IMR-90 (cell line): ENCODE results near the gene UBA52. TPM values are rescaled to one million over a fixed set of nuclear protein-coding genes. Genes with fewer than 3 reads are reported as not detected.
A peak's percentile ranks its signal among the peaks of the same experiment; 100 is the strongest.

ENCODE experiments used
- ATAC-seq: fragments of 200-7000 bp; cut with Tn5 transposase; 2 replicates; pipeline ENCODE4 v1.9.1; 2020; ENCODE audit warnings: low read depth, mild to moderate bottlenecking, moderate library complexity
- BruUV-seq: library from RNA; stranded (reverse); fragments of 400-500 nt; replicated peaks from 2 replicates; lab custom pipeline; 2021; lab: Mats Ljungman, UMichigan
- CTCF ChIA-PET: fragments of 300-600 bp; formaldehyde crosslinking; extraction: SDS; loops from one replicate; lab custom pipeline; 2021; ENCODE audit warnings: antibody characterized with exemption; lab: Yijun Ruan, JAX
- POLR2A ChIA-PET: fragments of 300-600 bp; sonication (Branson Sonifier 250); formaldehyde crosslinking; loops from one replicate; lab custom pipeline; 2022; ENCODE audit warnings: antibody characterized with exemption; ENCODE audit not compliant: unreplicated experiment; lab: Charles Lee
- DNase-seq: peaks from one replicate; pipeline ENCODE4 v3.0.0; 2013
- H2AFZ ChIP-seq: replicated peaks from 2 replicates; pipeline ENCODE3; 2013; ENCODE audit warnings: low read length, mild to moderate bottlenecking; ENCODE audit not compliant: poor library complexity
- H2AK5ac ChIP-seq: 2 replicates; pipeline ENCODE4 v1.6.1; 2013; ENCODE audit warnings: low read depth, low read length, inconsistent platforms
- H2AK9ac ChIP-seq: replicated peaks from 2 replicates; pipeline ENCODE3; 2013; ENCODE audit warnings: mild to moderate bottlenecking, low read depth, low read length, moderate library complexity; ENCODE audit not compliant: poor library complexity
- H2BK120ac ChIP-seq: 2 replicates; pipeline ENCODE4 v1.6.1; 2013; ENCODE audit warnings: low read depth, low read length, inconsistent platforms
- H2BK15ac ChIP-seq: 3 replicates; pipeline ENCODE4 v1.6.1; 2013; ENCODE audit warnings: low read depth, low read length, inconsistent platforms
- H2BK20ac ChIP-seq: 2 replicates; pipeline ENCODE4 v1.6.1; 2013; ENCODE audit warnings: low read depth, mild to moderate bottlenecking, inconsistent platforms, low read length, moderate library complexity
- H2BK5ac ChIP-seq: 2 replicates; pipeline ENCODE4 v1.6.1; 2013; ENCODE audit warnings: mild to moderate bottlenecking, low read depth, low read length, inconsistent platforms; ENCODE audit not compliant: poor library complexity, severe bottlenecking
- H3K14ac ChIP-seq: replicated peaks from 2 replicates; pipeline ENCODE4 v1.6.1; 2013; ENCODE audit warnings: low read depth, low read length, inconsistent platforms
- H3K18ac ChIP-seq: 2 replicates; pipeline ENCODE4 v1.6.1; 2013; ENCODE audit warnings: low read depth, low read length, control low read depth
- H3K23ac ChIP-seq: 2 replicates; pipeline ENCODE4 v1.6.1; 2013; ENCODE audit warnings: low read depth, low read length, inconsistent platforms
- H3K27ac ChIP-seq: 2 replicates; pipeline ENCODE4 v1.5.1; 2013; ENCODE audit warnings: mild to moderate bottlenecking, control low read depth, low read length; ENCODE audit not compliant: insufficient read depth
- H3K27me3 ChIP-seq: 2 replicates; pipeline ENCODE4 v1.6.1; 2013; ENCODE audit warnings: low read length; ENCODE audit not compliant: control insufficient read depth, insufficient read depth
- H3K36me3 ChIP-seq: 2 replicates; pipeline ENCODE4 v1.6.1; 2013; ENCODE audit warnings: low read length, mixed read lengths; ENCODE audit not compliant: control insufficient read depth, insufficient read depth
- H3K4ac ChIP-seq: 2 replicates; pipeline ENCODE4 v1.6.1; 2013; ENCODE audit warnings: low read depth, low read length, inconsistent platforms
- H3K4me1 ChIP-seq: 2 replicates; pipeline ENCODE4 v1.6.1; 2013; ENCODE audit warnings: low read length, mixed read lengths; ENCODE audit not compliant: control insufficient read depth, insufficient read depth
- H3K4me2 ChIP-seq: 2 replicates; pipeline ENCODE4 v1.6.1; 2013; ENCODE audit warnings: low read depth, mild to moderate bottlenecking, control low read depth, low read length, moderate library complexity
- H3K4me3 ChIP-seq: 2 replicates; pipeline ENCODE4 v1.5.1; 2013; ENCODE audit warnings: low read depth, mild to moderate bottlenecking, control low read depth, low read length, moderate library complexity; ENCODE audit not compliant: insufficient read depth
- H3K56ac ChIP-seq: 2 replicates; pipeline ENCODE4 v1.6.1; 2013; ENCODE audit warnings: low read length, inconsistent platforms; ENCODE audit not compliant: insufficient read depth; ENCODE audit errors: extremely low read depth
- H3K79me1 ChIP-seq, 2 experiments: 2 replicates each; pipeline ENCODE4 v1.6.1; 2013; ENCODE audit warnings: low read length in 2 of 2, inconsistent platforms in 1 of 2, low read depth in 1 of 2
- H3K9ac ChIP-seq: 2 replicates; pipeline ENCODE4 v1.6.1; 2013; ENCODE audit warnings: low read depth, low read length, control low read depth
- H3K9me1 ChIP-seq: 2 replicates; pipeline ENCODE4 v1.6.1; 2013; ENCODE audit warnings: low read length, inconsistent platforms; ENCODE audit not compliant: insufficient read depth
- H3K9me3 ChIP-seq: 2 replicates; pipeline ENCODE4 v1.6.1; 2013; ENCODE audit warnings: low read length; ENCODE audit not compliant: control insufficient read depth, insufficient read depth
- H4K20me1 ChIP-seq: 2 replicates; pipeline ENCODE4 v1.6.1; 2013; ENCODE audit warnings: low read length, inconsistent platforms; ENCODE audit not compliant: insufficient read depth
- H4K5ac ChIP-seq: 2 replicates; pipeline ENCODE4 v1.6.1; 2013; ENCODE audit warnings: mild to moderate bottlenecking, low read depth, low read length, control low read depth
- H4K8ac ChIP-seq, 2 experiments: 2 replicates each; pipeline ENCODE4 v1.6.1; 2013; ENCODE audit warnings: low read depth in 2 of 2, low read length in 2 of 2, control low read depth in 1 of 2, inconsistent platforms in 1 of 2
- H4K91ac ChIP-seq: 2 replicates; pipeline ENCODE4 v1.6.1; 2013; ENCODE audit warnings: low read depth, low read length, inconsistent platforms; ENCODE audit not compliant: insufficient read depth
- BHLHE40 ChIP-seq: fragments of 150-350 bp; IDR thresholded peaks from 2 replicates; pipeline ENCODE4 v1.6.1; 2016; ENCODE audit warnings: mild to moderate bottlenecking, low read depth, low read length
- CEBPB ChIP-seq: IDR thresholded peaks from 2 replicates; pipeline ENCODE4 v1.6.1; 2012; ENCODE audit warnings: low read depth, low read length, improper control_type of control experiment
- CHD1 ChIP-seq: IDR thresholded peaks from 2 replicates; pipeline ENCODE4 v1.6.1; 2012; ENCODE audit warnings: low read depth, low read length, improper control_type of control experiment
- CTCF ChIP-seq: conservative IDR thresholded peaks from 2 replicates; pipeline ENCODE4 v1.5.1; 2012; ENCODE audit warnings: mild to moderate bottlenecking, low read depth, low read length, improper control_type of control experiment
- FOS ChIP-seq: fragments of 150-350 bp; IDR thresholded peaks from 2 replicates; pipeline ENCODE4 v1.6.1; 2016; ENCODE audit warnings: low read depth, low read length
- MAFK ChIP-seq: IDR thresholded peaks from 2 replicates; pipeline ENCODE4 v1.6.1; 2012; ENCODE audit warnings: low read depth, low read length, improper control_type of control experiment
- MAZ ChIP-seq: IDR thresholded peaks from 2 replicates; pipeline ENCODE4 v1.6.1; 2012; ENCODE audit warnings: low read depth, mild to moderate bottlenecking, low read length, improper control_type of control experiment, moderate library complexity, borderline replicate concordance
- MXI1 ChIP-seq: IDR thresholded peaks from 2 replicates; pipeline ENCODE4 v1.6.1; 2012; ENCODE audit warnings: low read depth, mild to moderate bottlenecking, low read length, moderate library complexity, borderline replicate concordance
- NFE2L2 ChIP-seq: fragments of 150-350 bp; IDR thresholded peaks from 2 replicates; pipeline ENCODE4 v1.6.1; 2016; ENCODE audit warnings: low read depth, mild to moderate bottlenecking, low read length
- POLR2A ChIP-seq: IDR thresholded peaks from 2 replicates; pipeline ENCODE4 v1.6.1; 2012; ENCODE audit warnings: mild to moderate bottlenecking, low read depth, low read length
- RAD21 ChIP-seq: IDR thresholded peaks from 2 replicates; pipeline ENCODE4 v1.6.1; 2012; ENCODE audit warnings: low read length, improper control_type of control experiment
- RCOR1 ChIP-seq: IDR thresholded peaks from 2 replicates; pipeline ENCODE4 v1.6.1; 2012; ENCODE audit warnings: mild to moderate bottlenecking, low read length, improper control_type of control experiment; ENCODE audit not compliant: insufficient replicate concordance
- RFX5 ChIP-seq: IDR thresholded peaks from 2 replicates; pipeline ENCODE4 v1.8.0; 2012; ENCODE audit warnings: low read depth, mild to moderate bottlenecking, low read length, moderate library complexity
- SMC3 ChIP-seq: fragments of 150-350 bp; IDR thresholded peaks from 2 replicates; pipeline ENCODE4 v1.6.1; 2016; ENCODE audit warnings: low read depth, mild to moderate bottlenecking, antibody characterized with exemption, low read length, moderate library complexity
- USF2 ChIP-seq: fragments of 150-350 bp; IDR thresholded peaks from 2 replicates; pipeline ENCODE4 v1.6.1; 2017; ENCODE audit warnings: mild to moderate bottlenecking, antibody characterized with exemption, low read length, low read depth
- WGBS, 2 experiments: methylation state at CpG; one replicate each; pipeline versions ENCODE4 v1.1.5 to v1.1.7; 2013; ENCODE audit warnings: missing lambda C conversion rate in 2 of 2; ENCODE audit not compliant: insufficient read length in 1 of 2; ENCODE audit errors: extremely low coverage in 2 of 2; 5-methylcytosine and 5-hydroxymethylcytosine counted together
- dilution Hi-C: fragments of 300-500 bp; cut with HindIII; formaldehyde crosslinking; loops from one replicate; pipeline ENCODE4 v1.14.3; 2018; ENCODE audit warnings: low sequenced_read_pairs; ENCODE audit not compliant: unreplicated experiment
- in situ Hi-C: fragments of 300-500 bp; cut with MboI; formaldehyde crosslinking; loops from 3 replicates; pipeline ENCODE4 v1.14.3; 2019; ENCODE audit warnings: low sequenced_read_pairs, inconsistent platforms, mixed read lengths
- intact Hi-C: fragments of 100-400 bp; cut with micrococcal nuclease; formaldehyde crosslinking; loops from 2 replicates; pipeline ENCODE4 v1.10.0; 2022
- polyA plus RNA-seq, 3 experiments: library from polyadenylated mRNA; depleted of rRNA; stranded (reverse); fragments of >200 nt; gene quantifications; 2 replicates each; pipeline ENCODE4 v1.2.3, GENCODE V29; 2012; ENCODE audit warnings: low replicate concordance in 1 of 3
- total RNA-seq: library from RNA; depleted of rRNA; stranded (reverse); fragments of >200 nt; gene quantifications from 2 replicates; pipeline ENCODE4 v1.2.3, GENCODE V29; 2012

The UBA52 gene
- total and polyA plus RNA-seq, 2 of the 4 experiments (the other 2 are of a cell fraction) = 1,030 to 3,008 TPM

GRCh38 chr19:18612051-18612771, 40.6 kb downstream of the UBA52 start:
- H2AFZ ChIP-seq = peak overlapping the region; percentile 93
- peak overlapping the region; percentile 76 for H2AK5ac ChIP-seq
- dilution Hi-C loops (no loop called here), in situ Hi-C loops (no loop called here), intact Hi-C loops (no loop called here)
- ChIA-PET POLR2A (no interaction called here), CTCF (interaction anchor here (0.7 kb wide), 1 partner anchor 18 kb away, joined by 3 read pairs; no protein-coding TSS in a partner anchor)
- H4K8ac ChIP-seq = peak overlapping the region in 1 of 2 experiments; percentile 79; a peak in 1 of 4 replicates
- H2AK9ac ChIP-seq = peak overlapping the region; percentile 23
- H4K20me1 ChIP-seq = peaks cover 4% of the 10 kb centered on the region; the same call in 1 of the 2 replicates
- H3K27me3 ChIP-seq = peaks cover 65% of the 10 kb centered on the region
- no peak overlapping the region for H2BK5ac ChIP-seq
- peaks cover 10% of the 10 kb centered on the region; the same call in 1 of the 2 replicates for H3K4me1 ChIP-seq
- H3K4ac ChIP-seq = no peak overlapping the region
- no peak overlapping the region for H3K56ac ChIP-seq
- no peaks in the 10 kb centered on the region for H3K36me3 ChIP-seq
- WGBS, 2 experiments = 1% methylated on average over 13 of the region's 30 CpGs; no CpG with 5 or more reads in 1 of the 2 experiments
- no peak overlapping the region for H3K14ac ChIP-seq
- TF ChIP-seq CTCF = no peak
- no peak for TF ChIP-seq RCOR1
- no peak for TF ChIP-seq MAFK
- TF ChIP-seq MXI1 = no peak
- TF ChIP-seq USF2 = no peak
- TF ChIP-seq SMC3 = no peak
- TF ChIP-seq NFE2L2 = no peak
- TF ChIP-seq RAD21 = no peak
- no peak for TF ChIP-seq BHLHE40
- no peak for TF ChIP-seq FOS
- no peak for TF ChIP-seq CHD1
- TF ChIP-seq CEBPB = no peak
- no peak for TF ChIP-seq RFX5
- no peak for TF ChIP-seq POLR2A
- TF ChIP-seq MAZ = no peak
- H2BK15ac ChIP-seq = no peak overlapping the region
- no peaks in the 10 kb centered on the region for H3K79me1 ChIP-seq
- DNase-seq (no peak), ATAC-seq (peak; percentile 35)
- peak overlapping the region; percentile 69 for H3K4me3 ChIP-seq
- H3K9me3 ChIP-seq = peaks cover under 1% of the 10 kb centered on the region; the same call in 1 of the 2 replicates
- H2BK120ac ChIP-seq = no peak overlapping the region
- no TSS peak for BruUV-seq
- H3K23ac ChIP-seq = peak overlapping the region; percentile 38; the same call in 1 of the 2 replicates
- no peaks in the 10 kb centered on the region for H3K9me1 ChIP-seq
- peak overlapping the region; percentile 64 for H3K4me2 ChIP-seq
- H3K18ac ChIP-seq = no peak overlapping the region
- no peak overlapping the region for H3K27ac ChIP-seq
- H3K9ac ChIP-seq = peak overlapping the region; percentile 41; the same call in 1 of the 2 replicates
- H4K91ac ChIP-seq = no peak overlapping the region; the same call in 1 of the 2 replicates
- no peak overlapping the region for H4K5ac ChIP-seq
- H2BK20ac ChIP-seq = no peak overlapping the region
